Lung (tissue), 12 donors: Measurements from ENCODE around the gene TMEM242. TPM values are rescaled to one million over a fixed set of nuclear protein-coding genes. Genes with fewer than 3 reads are reported as not detected.

Source experiments
- ATAC-seq: fragments of 200-7000 bp; cut with Tn5 transposase; one replicate; pipeline ENCODE4 v1.9.1; 2020; ENCODE audit warnings: moderate number of reproducible peaks; ENCODE audit not compliant: insufficient read depth, low FRiP score
- DNase-seq, 3 donors: peaks; one replicate each; pipeline ENCODE4 v3.0.0-alpha.2; 2013 to 2017
- H3K27ac ChIP-seq, 2 donors: one replicate each; pipeline ENCODE4 v1.5.1; 2013; ENCODE audit warnings: mild to moderate bottlenecking in 2 of 2, moderate library complexity in 2 of 2, control low read depth in 1 of 2, inconsistent platforms in 1 of 2, low read depth in 1 of 2, low read length in 1 of 2
- H3K27me3 ChIP-seq, 3 donors: one replicate each; pipeline ENCODE4 v1.5.1; 2013; ENCODE audit warnings: low read length in 2 of 3; ENCODE audit not compliant: control insufficient read depth in 3 of 3, insufficient read depth in 3 of 3
- H3K36me3 ChIP-seq, 4 donors: one replicate each; pipeline ENCODE4 v1.5.1; 2013; ENCODE audit warnings: low read length in 4 of 4, mild to moderate bottlenecking in 1 of 4, moderate library complexity in 1 of 4; ENCODE audit not compliant: control insufficient read depth in 4 of 4, insufficient read depth in 4 of 4
- H3K4me1 ChIP-seq, 5 donors: one replicate each; pipeline ENCODE4 v1.5.1; 2013; ENCODE audit warnings: low read length in 5 of 5, mild to moderate bottlenecking in 2 of 5, moderate library complexity in 1 of 5; ENCODE audit not compliant: control insufficient read depth in 5 of 5, insufficient read depth in 5 of 5
- H3K4me3 ChIP-seq: one replicate; pipeline ENCODE4 v1.5.1; 2013; ENCODE audit warnings: mild to moderate bottlenecking, control low read depth, moderate library complexity
- H3K9ac ChIP-seq, 2 donors: one replicate each; pipeline ENCODE4 v1.5.1; 2013; ENCODE audit warnings: low read length in 2 of 2, control low read depth in 1 of 2; ENCODE audit not compliant: insufficient read depth in 1 of 2
- H3K9me3 ChIP-seq, 4 donors: one replicate each; pipeline ENCODE4 v1.5.1; 2013; ENCODE audit warnings: low read length in 3 of 4, mild to moderate bottlenecking in 1 of 4, moderate library complexity in 1 of 4; ENCODE audit not compliant: control insufficient read depth in 4 of 4, insufficient read depth in 3 of 4
- WGBS, 2 donors: extraction: QIAGEN DNeasy Blood & Tissue Kit; methylation state at CpG; one replicate each; pipeline ENCODE4 v1.1.7; 2013; 5-methylcytosine and 5-hydroxymethylcytosine counted together
- polyA plus RNA-seq, 2 donors: library from polyadenylated mRNA; stranded (reverse); fragments of 200-250 nt; gene quantifications; one replicate each; pipeline ENCODE4 v1.2.1, GENCODE V29; 2013
- total RNA-seq, 2 donors: library from RNA; depleted of rRNA in 1 of 2; stranded (reverse); fragments of >200 nt in 1 of 2; gene quantifications; one replicate each; pipeline ENCODE4 v1.2.1, GENCODE V29; 2014 to 2021
- TF ChIP-seq, protein P1 (sequence below): IDR thresholded peaks from 2 replicates; pipeline ENCODE4 v1.5.1; 2012; ENCODE audit warnings: mild to moderate bottlenecking; ENCODE audit errors: control extremely low read depth, extremely low read depth
- donor health status: control.
- donor health status: control.
- donor health status: Bipolar disorder and iron deficiency.
- donor health status: healthy.
- donor health status: DM: yes; HTN: yes; CAD: no.

TMEM242 gene
- total and polyA plus RNA-seq, 4 donors: 4.4 to 11.5 (median 8.3) TPM

DNA sequence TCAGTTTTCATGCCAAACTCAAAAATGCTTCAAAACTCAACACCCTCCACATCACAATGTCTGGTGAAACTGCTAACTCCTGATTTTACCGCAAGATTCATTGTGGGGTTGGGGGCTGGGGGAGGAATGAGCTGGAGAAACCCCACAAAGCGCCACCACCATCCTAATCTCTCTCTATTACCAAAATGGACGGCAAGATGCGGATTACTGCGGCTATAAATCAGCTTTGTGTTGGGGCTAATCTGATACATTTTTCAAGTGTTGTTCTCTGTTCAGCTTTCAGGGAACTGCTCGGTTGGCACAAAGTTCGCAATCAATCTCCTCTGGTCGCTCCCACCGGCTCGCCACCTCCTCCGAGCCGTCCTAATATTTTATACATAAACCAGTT lies 83.7 kb downstream of the TMEM242 start:
- Histone ChIP-seq H3K4me3 (no peak overlapping the region), H3K4me1 (peaks cover 0 to 28% (median 2%) of the 10 kb centered on the region in 5 donors), H3K9ac (no peak overlapping the region), H3K9me3 (peaks cover 0 to 5% (median 2%) of the 10 kb centered on the region in 4 donors), H3K27me3 (peaks cover 0 to 30% (median 8%) of the 10 kb centered on the region in 3 donors), H3K27ac (no peak overlapping the region), H3K36me3 (no peaks in the 10 kb centered on the region)
- DNase-seq: no peak
- no peak for ATAC-seq
- 89% methylated on average over 12 of the region's 12 CpGs for whole genome bisulfite sequencing, 2 donors
- TF ChIP-seq, protein P1, sequence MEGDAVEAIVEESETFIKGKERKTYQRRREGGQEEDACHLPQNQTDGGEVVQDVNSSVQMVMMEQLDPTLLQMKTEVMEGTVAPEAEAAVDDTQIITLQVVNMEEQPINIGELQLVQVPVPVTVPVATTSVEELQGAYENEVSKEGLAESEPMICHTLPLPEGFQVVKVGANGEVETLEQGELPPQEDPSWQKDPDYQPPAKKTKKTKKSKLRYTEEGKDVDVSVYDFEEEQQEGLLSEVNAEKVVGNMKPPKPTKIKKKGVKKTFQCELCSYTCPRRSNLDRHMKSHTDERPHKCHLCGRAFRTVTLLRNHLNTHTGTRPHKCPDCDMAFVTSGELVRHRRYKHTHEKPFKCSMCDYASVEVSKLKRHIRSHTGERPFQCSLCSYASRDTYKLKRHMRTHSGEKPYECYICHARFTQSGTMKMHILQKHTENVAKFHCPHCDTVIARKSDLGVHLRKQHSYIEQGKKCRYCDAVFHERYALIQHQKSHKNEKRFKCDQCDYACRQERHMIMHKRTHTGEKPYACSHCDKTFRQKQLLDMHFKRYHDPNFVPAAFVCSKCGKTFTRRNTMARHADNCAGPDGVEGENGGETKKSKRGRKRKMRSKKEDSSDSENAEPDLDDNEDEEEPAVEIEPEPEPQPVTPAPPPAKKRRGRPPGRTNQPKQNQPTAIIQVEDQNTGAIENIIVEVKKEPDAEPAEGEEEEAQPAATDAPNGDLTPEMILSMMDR: no peak

Other genes with a start within 250 kb of the TMEM242 start
- gene ZDHHC14, start 57.7 kb upstream of the TMEM242 start, total RNA-seq: 10 to 100 TPM; 10.7 to 18.3 TPM
- 1 to 10 TPM; 4.3 to 7.1 TPM for gene ZDHHC14, start 57.7 kb upstream of the TMEM242 start, polyA plus RNA-seq